Suppressor macrophage treated with lipopolysaccharide for 1 hour (primary cell): ENCODE measurements around the gene CSTF2.

Experiments
- DNase-seq, 3 donors: peaks; one replicate each; pipeline ENCODE4 v3.0.0-alpha.2; 2020 to 2022

Gene CSTF2

GRCh38 chrX:100871594-100872560, 51.7 kb downstream of the CSTF2 start:
- no peak for DNase-seq

DNA sequence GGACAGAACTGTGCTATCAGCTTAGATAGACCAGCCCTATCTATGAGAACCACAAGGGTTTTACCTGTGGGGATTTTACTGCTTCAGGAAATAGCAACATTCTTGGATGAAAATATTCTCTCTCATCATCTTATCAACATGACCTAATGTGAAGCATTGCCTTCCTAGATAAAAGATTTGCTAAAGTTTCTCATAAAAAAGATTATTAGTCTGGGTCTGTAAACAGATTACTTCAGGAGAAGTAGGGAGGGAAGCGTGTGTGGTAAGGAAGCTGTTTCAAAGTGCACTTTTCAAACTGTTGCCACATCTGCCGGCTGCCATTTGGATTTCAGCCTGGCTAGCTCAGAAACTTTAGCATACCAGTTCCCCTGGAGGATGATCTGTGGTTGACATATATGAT, 54.1 kb downstream of the CSTF2 start, which contains the start of gene NOX1:
Gene NOX1, minus strand, starts transcription at position 35 of the 400 bp plus-strand sequence. CDS start 220 bp downstream, outside the sequence.
- DNase-seq, result no peak

DNA sequence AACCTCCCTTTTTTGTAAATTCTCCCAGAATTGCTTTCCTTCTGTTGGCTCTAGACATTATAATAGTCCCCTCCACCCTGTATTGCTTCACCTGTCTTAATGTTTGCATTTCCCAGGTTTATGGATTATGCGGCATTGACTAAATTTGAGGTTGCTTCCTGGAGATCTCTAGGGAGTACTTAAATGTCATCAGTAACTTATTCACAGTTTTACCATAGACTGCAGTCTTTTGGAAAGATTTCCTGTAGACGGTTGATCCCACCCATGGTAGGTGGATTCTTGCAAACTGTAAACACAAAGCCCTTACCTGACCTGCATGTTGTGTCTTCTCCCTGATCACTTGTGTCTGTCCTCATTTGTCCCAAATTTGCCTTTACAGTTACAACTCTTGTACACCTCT, 60.2 kb downstream of the CSTF2 start:
- DNase-seq, result no peak

- DNase-seq, result no peak
Measured at GRCh38 chrX:100883654-100884053, 63.5 kb downstream of the CSTF2 start.
